ENCODE results near the gene STAP1.

DNA sequence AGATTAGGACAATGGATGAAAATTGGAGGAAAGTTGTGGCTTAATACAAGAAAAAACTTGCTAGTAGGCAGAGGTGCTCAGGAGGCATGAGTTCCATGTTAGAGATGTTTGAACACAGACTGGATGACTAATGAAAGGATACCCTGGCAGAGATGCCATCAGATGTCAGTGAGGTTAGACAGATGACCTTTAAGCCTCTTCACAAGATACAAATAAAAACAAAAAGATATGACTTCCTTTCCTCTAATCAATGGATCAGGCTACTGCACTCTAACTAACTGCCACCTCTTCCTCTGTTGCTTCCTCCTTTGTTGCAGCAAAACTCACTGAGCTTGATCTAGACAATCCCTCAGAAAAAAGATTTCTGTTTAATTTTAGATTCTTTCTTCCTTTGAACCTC, 14.7 kb downstream of the STAP1 start:
- TF ChIP-seq, protein P1, sequence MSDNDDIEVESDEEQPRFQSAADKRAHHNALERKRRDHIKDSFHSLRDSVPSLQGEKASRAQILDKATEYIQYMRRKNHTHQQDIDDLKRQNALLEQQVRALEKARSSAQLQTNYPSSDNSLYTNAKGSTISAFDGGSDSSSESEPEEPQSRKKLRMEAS (IDR thresholded peaks at IDR 0.05) = no peak
- TF ChIP-seq, protein P2, sequence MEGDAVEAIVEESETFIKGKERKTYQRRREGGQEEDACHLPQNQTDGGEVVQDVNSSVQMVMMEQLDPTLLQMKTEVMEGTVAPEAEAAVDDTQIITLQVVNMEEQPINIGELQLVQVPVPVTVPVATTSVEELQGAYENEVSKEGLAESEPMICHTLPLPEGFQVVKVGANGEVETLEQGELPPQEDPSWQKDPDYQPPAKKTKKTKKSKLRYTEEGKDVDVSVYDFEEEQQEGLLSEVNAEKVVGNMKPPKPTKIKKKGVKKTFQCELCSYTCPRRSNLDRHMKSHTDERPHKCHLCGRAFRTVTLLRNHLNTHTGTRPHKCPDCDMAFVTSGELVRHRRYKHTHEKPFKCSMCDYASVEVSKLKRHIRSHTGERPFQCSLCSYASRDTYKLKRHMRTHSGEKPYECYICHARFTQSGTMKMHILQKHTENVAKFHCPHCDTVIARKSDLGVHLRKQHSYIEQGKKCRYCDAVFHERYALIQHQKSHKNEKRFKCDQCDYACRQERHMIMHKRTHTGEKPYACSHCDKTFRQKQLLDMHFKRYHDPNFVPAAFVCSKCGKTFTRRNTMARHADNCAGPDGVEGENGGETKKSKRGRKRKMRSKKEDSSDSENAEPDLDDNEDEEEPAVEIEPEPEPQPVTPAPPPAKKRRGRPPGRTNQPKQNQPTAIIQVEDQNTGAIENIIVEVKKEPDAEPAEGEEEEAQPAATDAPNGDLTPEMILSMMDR (IDR thresholded peaks at IDR 0.05; ENCODE audit: low read depth, low read length, missing input control) = no peak
